Heart right ventricle (tissue), 16 donors: Measurements from ENCODE around the gene RDX. TPM values are rescaled to one million over a fixed set of nuclear protein-coding genes. Genes with fewer than 3 reads are reported as not detected.

Experiments used
- ATAC-seq, 8 donors: fragments of 200-7000 bp; cut with Tn5 transposase; one replicate each; pipeline ENCODE4 v1.9.1; 2020; ENCODE audit warnings: mild to moderate bottlenecking in 8 of 8, moderate library complexity in 8 of 8, moderate number of reproducible peaks in 1 of 8
- DNase-seq, 2 donors: peaks; one replicate each; pipeline ENCODE4 v3.0.0-alpha.2; 2020
- H3K27ac ChIP-seq, 10 donors: fragments of 200-600 bp; sonication (generic) in 2 of 10; one replicate each; pipeline versions ENCODE4 v1.5.0 to v1.8.0; 2020 to 2022; ENCODE audit warnings: mild to moderate bottlenecking in 3 of 10
- H3K27me3 ChIP-seq, 7 donors: fragments of 200-600 bp; one replicate each; pipeline ENCODE4 v1.8.0; 2021 to 2022; ENCODE audit warnings: mild to moderate bottlenecking in 2 of 7
- H3K36me3 ChIP-seq, 9 donors: fragments of 200-600 bp; sonication (generic) in 1 of 9; one replicate each; pipeline versions ENCODE4 v1.5.0 to v1.8.0; 2020 to 2022; ENCODE audit warnings: mild to moderate bottlenecking in 2 of 9
- H3K4me1 ChIP-seq, 9 donors: fragments of 200-600 bp; sonication (generic) in 1 of 9; one replicate each; pipeline versions ENCODE4 v1.5.0 to v1.8.0; 2020 to 2022; ENCODE audit warnings: mild to moderate bottlenecking in 4 of 9
- H3K4me3 ChIP-seq, 10 donors: fragments of 200-600 bp; sonication (generic) in 2 of 10; one replicate each; pipeline versions ENCODE4 v1.5.0 to v1.8.0; 2020 to 2022; ENCODE audit warnings: mild to moderate bottlenecking in 7 of 10, moderate library complexity in 2 of 10
- H3K9me3 ChIP-seq, 11 donors: fragments of 200-600 bp in 10 of 11; sonication (generic) in 2 of 11; one replicate each; pipeline versions ENCODE4 v1.5.0 to v1.8.0; 2013 to 2022; ENCODE audit warnings: mild to moderate bottlenecking in 2 of 11, control low read depth in 1 of 11, moderate library complexity in 1 of 11
- WGBS, 2 donors: extraction: QIAGEN DNeasy Blood & Tissue Kit; methylation state at CpG; one replicate each; pipeline ENCODE4 v1.1.7; 2013; ENCODE audit warnings: inconsistent platforms in 1 of 2; 5-methylcytosine and 5-hydroxymethylcytosine counted together
- intact Hi-C, 10 donors: fragments of 100-400 bp; cut with DNase I; formaldehyde crosslinking; loops; one replicate each; pipeline versions ENCODE4 v1.11.1 to v1.14.2; 2022
- polyA plus RNA-seq, 2 donors: library from polyadenylated mRNA; stranded (reverse); fragments of 200-250 nt; gene quantifications; one replicate each; pipeline ENCODE4 v1.2.3, GENCODE V29; 2013
- total RNA-seq, 10 donors: library from RNA; stranded (reverse); fragmentation: NEBNext Ultra II Directional in 3 of 10; extraction: Animal tissue kit (Norgen Biotek cat#: 25700) in 3 of 10; gene quantifications; one replicate each; pipeline versions ENCODE4 v1.2.1 to v1.2.4, GENCODE V29; 2021 to 2023
- TF ChIP-seq, protein P1 (sequence below), 9 donors: fragments of 200-600 bp; sonication (generic) in 2 of 9; IDR thresholded peaks; one replicate each; pipeline versions ENCODE4 v1.5.0 to v1.8.0; 2021 to 2022; ENCODE audit warnings: antibody characterized with exemption in 9 of 9, mild to moderate bottlenecking in 5 of 9, moderate library complexity in 1 of 9
- donor health status: Arrhythmogenic right ventricular cardiomyopathy.
- donor health status: ischemic (EF 13 %, LVEDD 7.1; RV severe dilation, severe dysfunction).
- donor health status: healthy with polysubstance abuse.
- donor health status: DM: no; HTN: yes; CAD: no.
- donor health status: DM: no; HTN: no; CAD: no.
- donor health status: ischemic (EF 25% LVEDD 6.9; RV normal size, moderate dysfunction).
- donor health status: ischemic (EF 25% LVEDD 5.7; RV mildly dilated, moderate dysfunction).
- donor health status: healthy.
- donor health status: DM: yes; HTN: yes; CAD: no.
- donor health status: Ischemic cardiomyopathy.
- donor health status: ischemic (EF 35%, LVEDD 5.7; RV mildly dilated, moderate dysfunction).
- donor health status: nonischemic (EF 11% LVEDD 7.7; RV severe dilation, severe dysfunction).
- donor health status: DM: yes; HTN: yes; CAD: no.
- donor health status: PGD.
- donor health status: ischemic (EF 29% LVEDD 5.4; RV normal size, mild dysfunction).
- donor health status: nonischemic (EF 23%, LVEDD 6.1; RV moderate dilation, normal function).

RDX gene
- total and polyA plus RNA-seq, 12 donors, result 28.2 to 140 (median 125) TPM

DNA sequence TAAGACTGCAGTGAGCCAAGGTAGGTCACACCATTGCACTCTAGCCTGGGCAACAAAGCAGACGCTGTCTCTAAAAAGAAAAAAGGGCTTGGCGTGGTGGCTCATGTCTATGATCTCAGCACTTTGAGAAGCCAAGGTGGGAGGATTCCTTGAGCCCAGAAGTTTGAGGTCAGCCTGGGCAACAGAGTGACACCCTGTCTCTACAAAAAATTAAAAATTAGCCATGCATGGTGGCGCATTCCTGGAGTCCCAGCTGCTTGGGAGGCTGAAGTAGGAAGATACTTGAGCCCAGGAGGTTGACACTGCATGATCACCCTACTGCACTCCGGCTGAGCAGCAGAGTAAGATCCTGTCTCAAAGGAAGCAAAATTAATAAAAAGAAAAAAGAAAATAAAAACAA, 38.9 kb upstream of the RDX start:
- Histone ChIP-seq H3K27ac (no peak overlapping the region), H3K36me3 (no peaks in the 10 kb centered on the region), H3K9me3 (peaks cover 0 to 3% (median 0%) of the 10 kb centered on the region in 11 donors), H3K27me3 (no peaks in the 10 kb centered on the region), H3K4me1 (peaks cover 0 to 4% (median 0%) of the 10 kb centered on the region in 9 donors), H3K4me3 (no peak overlapping the region)
- no peak for DNase-seq
- no peak for ATAC-seq
- intact Hi-C loops, result no loop called here
- 93 to 95% methylated on average over 4 of the region's 4 CpGs for WGBS, 2 donors
- TF ChIP-seq, protein P1, sequence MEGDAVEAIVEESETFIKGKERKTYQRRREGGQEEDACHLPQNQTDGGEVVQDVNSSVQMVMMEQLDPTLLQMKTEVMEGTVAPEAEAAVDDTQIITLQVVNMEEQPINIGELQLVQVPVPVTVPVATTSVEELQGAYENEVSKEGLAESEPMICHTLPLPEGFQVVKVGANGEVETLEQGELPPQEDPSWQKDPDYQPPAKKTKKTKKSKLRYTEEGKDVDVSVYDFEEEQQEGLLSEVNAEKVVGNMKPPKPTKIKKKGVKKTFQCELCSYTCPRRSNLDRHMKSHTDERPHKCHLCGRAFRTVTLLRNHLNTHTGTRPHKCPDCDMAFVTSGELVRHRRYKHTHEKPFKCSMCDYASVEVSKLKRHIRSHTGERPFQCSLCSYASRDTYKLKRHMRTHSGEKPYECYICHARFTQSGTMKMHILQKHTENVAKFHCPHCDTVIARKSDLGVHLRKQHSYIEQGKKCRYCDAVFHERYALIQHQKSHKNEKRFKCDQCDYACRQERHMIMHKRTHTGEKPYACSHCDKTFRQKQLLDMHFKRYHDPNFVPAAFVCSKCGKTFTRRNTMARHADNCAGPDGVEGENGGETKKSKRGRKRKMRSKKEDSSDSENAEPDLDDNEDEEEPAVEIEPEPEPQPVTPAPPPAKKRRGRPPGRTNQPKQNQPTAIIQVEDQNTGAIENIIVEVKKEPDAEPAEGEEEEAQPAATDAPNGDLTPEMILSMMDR (IDR thresholded peaks at IDR 0.05), result no peak

DNA sequence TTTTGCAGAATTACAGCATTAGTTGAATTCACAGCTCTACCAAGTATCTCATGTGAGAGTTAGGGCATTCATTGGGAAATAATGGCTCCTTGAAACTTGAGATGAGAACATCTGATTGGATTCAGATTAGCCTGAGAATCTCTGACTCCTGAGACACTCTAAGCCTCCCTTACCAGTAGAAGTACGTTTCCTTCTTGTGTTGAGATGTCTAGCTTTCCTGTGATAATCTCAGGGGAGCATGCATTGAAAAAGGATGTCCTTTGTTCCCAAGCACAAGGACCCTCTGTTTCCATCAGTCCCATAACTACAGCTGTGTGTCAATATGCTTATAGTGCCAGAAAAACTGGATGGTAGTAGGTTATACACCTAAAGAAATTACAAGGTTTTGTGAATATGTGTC, 35.2 kb upstream of the RDX start:
- TF ChIP-seq, protein P1 (IDR thresholded peaks at IDR 0.05), result no peak
- intact Hi-C loops, result no loop called here
- WGBS, 2 donors, result 36 to 38% methylated on average over 1 of the region's 1 CpG
- Histone ChIP-seq H3K27ac (no peak overlapping the region), H3K27me3 (no peaks in the 10 kb centered on the region), H3K36me3 (no peaks in the 10 kb centered on the region), H3K4me3 (no peak overlapping the region), H3K9me3 (peaks cover 0 to 10% (median 0%) of the 10 kb centered on the region in 11 donors), H3K4me1 (no peaks in the 10 kb centered on the region)
- no peak for DNase-seq
- ATAC-seq, result no peak

DNA sequence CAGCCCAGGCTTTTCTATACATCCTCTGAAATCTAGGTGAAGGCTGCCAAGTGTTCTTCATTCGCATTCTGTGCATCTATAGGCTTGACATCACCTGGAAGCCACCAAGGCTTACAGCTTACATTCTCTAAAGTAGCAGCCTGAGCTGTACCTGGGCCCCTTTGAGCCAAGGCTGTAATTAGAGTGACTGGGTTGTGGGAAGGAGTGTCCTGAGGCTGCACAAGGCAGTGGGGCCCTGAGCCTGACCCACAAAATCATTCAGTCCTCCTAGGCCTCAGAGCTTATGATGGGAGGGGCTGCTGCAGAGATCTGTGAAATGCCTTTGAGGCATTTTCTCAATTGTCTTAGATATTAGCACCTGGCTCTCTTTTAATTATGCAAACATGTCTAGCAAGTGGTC, 33.0 kb upstream of the RDX start:
- WGBS, 2 donors, result 90 to 92% methylated on average over 1 of the region's 1 CpG
- TF ChIP-seq, protein P1 (IDR thresholded peaks at IDR 0.05), result no peak
- Histone ChIP-seq H3K9me3 (peaks cover 0 to 10% (median 0%) of the 10 kb centered on the region in 11 donors), H3K27me3 (no peaks in the 10 kb centered on the region), H3K36me3 (no peaks in the 10 kb centered on the region), H3K27ac (no peak overlapping the region), H3K4me1 (no peaks in the 10 kb centered on the region), H3K4me3 (no peak overlapping the region)
- ATAC-seq (no peak), DNase-seq (no peak)
- intact Hi-C loops, result loop anchor here in 1 of 10 donors (5.0 kb wide), 1 partner anchor 1802 kb away; no protein-coding TSS in a partner anchor

DNA sequence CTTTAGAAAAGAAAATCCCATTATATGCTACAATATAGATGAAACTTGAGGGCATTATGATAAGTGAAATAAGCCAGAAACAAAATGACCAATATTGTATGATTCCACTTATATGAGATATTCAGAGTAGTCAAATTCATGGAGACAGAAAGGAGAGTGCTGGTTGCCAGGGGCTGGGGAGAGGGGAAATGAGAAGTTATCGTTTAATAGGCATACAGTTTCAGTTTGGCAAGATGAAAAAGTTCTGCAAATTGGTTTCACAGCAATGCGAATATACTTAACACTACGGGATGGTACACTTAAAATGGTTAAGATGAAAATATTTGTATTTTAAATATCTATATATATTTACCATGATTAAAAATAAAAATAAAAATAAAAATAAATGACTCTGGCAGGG, 31.1 kb upstream of the RDX start:
- no peak overlapping the region for H3K27ac ChIP-seq
- ATAC-seq (no peak), DNase-seq (no peak)
- no peaks in the 10 kb centered on the region for H3K27me3 ChIP-seq
- peaks cover 0 to 10% (median 0%) of the 10 kb centered on the region in 11 donors for H3K9me3 ChIP-seq
- no peaks in the 10 kb centered on the region for H3K36me3 ChIP-seq
- no peak overlapping the region for H3K4me3 ChIP-seq
- intact Hi-C loops, result loop anchor here in 1 of 10 donors (5.0 kb wide), 1 partner anchor 1800 kb away; no protein-coding TSS in a partner anchor
- no peaks in the 10 kb centered on the region for H3K4me1 ChIP-seq
- TF ChIP-seq, protein P1 (IDR thresholded peaks at IDR 0.05), result no peak
- WGBS, 2 donors, result 90 to 97% methylated on average over 3 of the region's 3 CpGs
